Embryonic facial prominence (tissue), 1 donor: ENCODE measurements around the gene MYT1.
"Not testable (repeated sequence)": the region's sequence is repeated elsewhere in the genome, so short reads cannot be mapped to it uniquely, and the experiment has no call there.

Source experiments
- DNase-seq: peaks from one replicate; pipeline ENCODE4 v3.0.0-alpha.2; 2016; ENCODE audit errors: extremely low spot score

The MYT1 gene

GRCh38 chr20:64266988-64267387, 102.7 kb downstream of the MYT1 start:
- no peak for DNase-seq

DNA sequence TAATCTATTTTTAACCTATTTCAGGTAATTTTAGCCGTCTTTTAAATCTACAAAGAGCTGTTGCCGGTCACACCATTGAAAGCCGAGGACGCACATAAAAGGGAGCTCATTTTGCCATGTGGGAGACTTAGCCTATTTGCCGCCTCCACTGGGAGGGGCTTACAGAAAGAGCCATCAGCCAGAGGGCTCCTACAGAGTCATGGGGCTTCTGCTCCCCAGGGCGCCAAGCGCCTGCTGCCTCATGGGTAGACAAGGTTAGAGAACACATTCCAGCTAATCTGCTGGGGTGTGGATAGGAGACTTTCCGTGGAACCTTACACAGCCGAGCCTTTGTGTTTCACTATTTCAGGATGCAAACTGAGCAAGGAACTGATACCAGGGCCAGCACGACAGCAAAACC, 103.9 kb downstream of the MYT1 start:
- DNase-seq = no peak

DNA sequence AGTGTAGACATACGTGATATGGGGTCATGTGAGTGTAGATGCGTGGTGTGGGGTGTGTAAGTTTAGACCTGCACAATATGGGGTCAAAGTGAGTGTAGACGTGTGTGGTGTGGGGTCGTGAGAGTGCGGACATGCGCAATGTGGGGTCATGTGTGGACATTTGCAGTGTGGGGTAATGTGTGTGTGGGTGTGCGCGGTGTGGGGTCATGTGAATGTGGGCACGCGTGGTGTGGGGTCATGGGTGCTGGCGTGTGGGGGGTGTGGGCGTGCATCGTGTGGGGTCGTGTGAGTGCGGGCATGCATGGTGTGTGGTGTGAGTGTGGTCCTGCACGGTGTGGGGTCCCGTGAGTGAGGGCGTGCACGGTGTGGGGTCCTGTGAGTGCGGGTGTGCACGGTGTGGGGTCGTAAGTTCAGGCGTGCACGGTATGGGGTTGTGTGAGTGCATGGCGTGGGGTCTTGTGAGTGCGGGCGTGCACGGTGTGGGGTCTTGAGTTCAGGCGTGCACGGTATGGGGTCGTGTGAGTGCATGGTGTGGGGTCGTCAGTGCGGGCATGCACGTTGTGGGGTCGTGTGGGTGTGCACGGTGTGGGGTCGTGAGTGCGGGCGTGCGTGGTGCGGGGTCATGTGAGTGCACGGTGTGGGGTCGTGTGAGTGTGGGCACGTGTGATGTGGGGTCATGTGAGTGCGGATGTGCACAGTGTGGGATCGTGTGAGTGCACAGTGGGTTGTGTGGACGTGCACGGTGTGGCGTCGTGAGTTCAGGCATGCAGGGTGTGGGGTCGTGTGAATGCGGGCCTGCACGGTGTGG, 105.6 kb downstream of the MYT1 start:
- DNase-seq = no peak

DNA sequence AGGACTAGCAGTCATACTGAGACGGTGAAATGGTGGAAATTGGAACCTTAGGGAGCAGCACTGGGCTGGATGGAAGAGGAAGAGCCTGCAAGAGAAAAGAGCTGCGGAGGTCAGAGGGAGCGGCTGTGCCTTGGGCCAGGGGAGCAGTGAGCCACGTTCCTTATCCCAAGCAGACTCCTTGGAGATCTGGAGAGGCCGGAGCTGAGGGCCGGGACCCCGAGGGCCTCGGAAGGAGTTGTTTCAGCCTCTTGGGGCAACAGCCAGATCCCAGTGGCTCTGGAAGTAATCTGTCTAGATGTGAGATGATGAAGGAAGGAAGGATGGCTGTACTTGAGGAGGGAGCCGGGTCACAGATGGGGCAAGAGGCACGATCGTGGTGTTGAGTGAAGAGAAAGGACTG, 107.4 kb downstream of the MYT1 start:
- no peak for DNase-seq

- DNase-seq = no peak
Measured at GRCh38 chr20:64273109-64273508, 108.9 kb downstream of the MYT1 start.

GRCh38 chr20:64276817-64277216, 112.6 kb downstream of the MYT1 start:
- no peak for DNase-seq

- no peak for DNase-seq
Measured at GRCh38 chr20:64277571-64278316, 113.5 kb downstream of the MYT1 start.

GRCh38 chr20:64278317-64278681, 114.0 kb downstream of the MYT1 start:
- no peak for DNase-seq

GRCh38 chr20:64279826-64280459, 115.7 kb downstream of the MYT1 start:
- no peak for DNase-seq

- no peak for DNase-seq
Measured at GRCh38 chr20:64280460-64280843, 116.2 kb downstream of the MYT1 start.

DNA sequence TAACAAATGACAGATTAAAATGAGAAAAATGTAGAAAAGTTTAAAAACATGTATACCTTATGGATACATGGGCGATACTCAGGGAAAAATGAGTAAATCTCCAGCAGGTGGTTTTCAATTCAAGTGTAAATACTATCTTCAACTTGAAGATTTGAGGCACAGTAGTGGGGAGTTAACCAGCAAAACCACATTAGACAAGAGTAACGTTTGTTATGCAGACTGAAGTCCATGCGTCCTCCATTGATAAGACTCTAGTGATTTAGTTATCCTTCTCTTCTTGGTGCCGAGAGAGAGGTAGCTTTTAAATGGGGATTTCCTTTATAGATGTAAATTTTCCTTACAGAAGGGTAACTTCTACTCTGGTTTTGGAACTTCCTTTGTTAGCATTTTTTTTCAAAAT, 119.4 kb downstream of the MYT1 start:
- no peak for DNase-seq

DNA sequence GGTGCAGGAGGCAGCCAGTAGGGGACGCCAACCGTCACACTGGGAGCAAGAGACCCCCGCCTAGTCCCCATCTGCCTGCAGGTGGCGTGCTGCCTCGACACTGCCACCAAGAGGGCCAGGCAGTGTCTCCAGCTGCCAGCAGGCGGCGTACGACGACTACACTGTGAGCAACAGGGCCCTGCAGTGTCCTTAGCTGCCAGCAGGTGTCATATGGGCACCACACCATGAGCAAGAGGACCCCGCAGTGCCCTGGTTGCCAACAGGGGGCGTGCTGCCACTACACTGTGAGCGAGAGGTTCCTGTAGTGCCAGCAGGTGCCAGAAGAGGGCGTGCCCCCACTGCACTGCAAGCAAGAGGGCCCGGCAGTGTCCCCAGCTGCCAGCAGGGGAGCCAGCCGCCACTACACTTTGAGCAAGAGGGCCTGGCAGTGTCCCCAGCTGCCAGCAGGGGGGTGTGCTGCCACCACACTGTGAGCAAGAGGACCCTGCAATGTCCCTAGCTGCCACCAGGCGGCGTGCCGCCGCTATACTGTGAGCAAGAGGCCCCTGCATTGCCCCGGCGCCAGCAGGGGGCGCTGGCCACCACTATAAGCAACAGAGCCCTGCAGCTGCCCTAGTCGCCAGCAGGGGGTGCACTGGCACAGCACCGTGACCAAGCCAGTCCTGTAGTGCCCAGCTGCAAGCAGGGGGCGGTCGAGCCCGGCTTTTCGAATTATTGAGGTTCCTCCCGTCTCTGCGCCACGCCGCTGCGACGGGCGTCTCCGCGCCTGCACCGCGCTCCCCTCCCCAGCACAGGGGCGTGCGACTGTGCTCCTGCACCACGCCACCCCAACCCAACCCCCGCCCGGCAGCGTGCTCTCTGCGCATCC, 121.6 kb downstream of the MYT1 start:
- DNase-seq = not testable (repeated sequence)

DNA sequence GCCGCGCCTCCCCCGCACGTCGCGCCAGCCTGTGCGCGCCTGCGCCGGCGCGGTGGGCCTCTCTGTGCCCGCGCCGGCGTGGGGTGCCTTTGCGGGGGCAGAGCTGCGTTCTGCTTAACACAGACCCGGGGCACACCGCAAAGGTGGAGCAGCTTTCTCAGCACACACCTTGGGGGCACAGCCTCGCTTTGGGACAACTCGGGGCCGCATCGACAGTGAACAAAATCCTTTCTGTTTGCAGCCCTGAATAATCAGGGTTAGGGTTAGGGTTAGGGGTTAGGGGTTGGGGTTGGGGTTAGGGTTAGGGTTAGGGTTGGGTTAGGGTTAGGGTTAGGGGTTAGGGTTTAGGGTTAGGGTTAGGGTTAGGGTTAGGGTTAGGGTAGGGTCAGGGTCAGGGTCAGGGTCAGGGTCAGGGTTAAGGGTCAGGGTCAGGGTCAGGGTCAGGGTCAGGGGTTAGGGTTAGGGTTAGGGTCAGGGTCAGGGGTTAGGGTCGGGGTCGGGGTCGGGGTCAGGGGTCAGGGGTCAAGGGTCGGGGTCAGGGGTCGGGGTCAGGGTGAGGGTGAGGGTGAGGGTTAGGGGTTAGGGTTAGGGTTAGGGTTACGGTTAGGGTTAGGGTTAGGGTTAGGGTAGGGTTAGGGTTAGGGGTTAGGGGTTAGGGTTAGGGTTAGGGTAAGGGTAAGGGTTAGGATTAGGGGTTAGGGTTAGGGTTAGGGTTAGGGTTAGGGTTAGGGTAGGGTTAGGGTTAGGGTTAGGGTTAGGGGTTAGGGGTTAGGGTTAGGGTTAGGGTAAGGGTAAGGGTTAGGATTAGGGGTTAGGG, 122.4 kb downstream of the MYT1 start:
- not testable (repeated sequence) for DNase-seq

- not testable (repeated sequence) for DNase-seq
Measured at GRCh38 chr20:64287264-64287590, 123.0 kb downstream of the MYT1 start.
